Karpas-422 (cell line): ENCODE results near the gene UGP2. TPM values are rescaled to one million over a fixed set of nuclear protein-coding genes. Genes with fewer than 3 reads are reported as not detected.
"Not testable (repeated sequence)": the region's sequence is repeated elsewhere in the genome, so short reads cannot be mapped to it uniquely, and the experiment has no call there.

ENCODE experiments used
- DNase-seq: peaks from one replicate; pipeline ENCODE4 v3.0.0-alpha.2; 2015
- H2AFZ ChIP-seq: fragments of 200-600 bp; sonication (generic); 2 replicates; pipeline ENCODE4 v1.6.1; 2014; ENCODE audit warnings: antibody characterized with exemption, low read length, mixed read lengths
- H3K27ac ChIP-seq: fragments of 200-600 bp; sonication (generic); 2 replicates; pipeline ENCODE4 v1.5.1; 2014; ENCODE audit warnings: mild to moderate bottlenecking, low read length, moderate library complexity
- H3K27me3 ChIP-seq: fragments of 200-600 bp; sonication (generic); 2 replicates; pipeline ENCODE4 v1.6.1; 2014; ENCODE audit warnings: low read length, mixed read lengths
- H3K36me3 ChIP-seq: fragments of 200-600 bp; sonication (generic); 2 replicates; pipeline ENCODE4 v1.6.1; 2014; ENCODE audit warnings: low read length, mixed read lengths; ENCODE audit not compliant: insufficient read depth
- H3K4me1 ChIP-seq: fragments of 200-600 bp; sonication (generic); 2 replicates; pipeline ENCODE4 v1.6.1; 2014; ENCODE audit warnings: mild to moderate bottlenecking, low read length, mixed read lengths
- H3K4me2 ChIP-seq: fragments of 200-600 bp; sonication (generic); 2 replicates; pipeline ENCODE4 v1.6.1; 2014; ENCODE audit warnings: low read length, low read depth, mild to moderate bottlenecking; ENCODE audit not compliant: poor library complexity, severe bottlenecking
- H3K4me3 ChIP-seq: fragments of 200-600 bp; sonication (generic); 2 replicates; pipeline ENCODE4 v1.5.1; 2014; ENCODE audit warnings: mild to moderate bottlenecking, antibody characterized with exemption, low read length, mixed read lengths
- H3K79me2 ChIP-seq: fragments of 200-600 bp; sonication (generic); 2 replicates; pipeline ENCODE4 v1.6.1; 2014; ENCODE audit warnings: mild to moderate bottlenecking, low read length, mixed read lengths
- H3K9ac ChIP-seq: fragments of 200-600 bp; sonication (generic); 2 replicates; pipeline ENCODE4 v1.6.0; 2014; ENCODE audit warnings: low read length
- H3K9me2 ChIP-seq: fragments of 200-600 bp; sonication (generic), shearing (Covaris generic); replicated peaks from 2 replicates; pipeline ENCODE4 v1.6.0; 2014; ENCODE audit warnings: mild to moderate bottlenecking, low read length, moderate library complexity; ENCODE audit not compliant: insufficient read depth
- H3K9me3 ChIP-seq: fragments of 300-700, 200-600 bp; sonication (generic); 2 replicates; pipeline ENCODE4 v1.6.1; 2014; ENCODE audit warnings: low read length, mixed read lengths
- H4K20me1 ChIP-seq: fragments of 200-600 bp; sonication (generic); 2 replicates; pipeline ENCODE4 v1.6.1; 2014; ENCODE audit warnings: mild to moderate bottlenecking, antibody characterized with exemption, low read length, low read depth; ENCODE audit not compliant: insufficient read depth
- total RNA-seq: library from RNA; depleted of rRNA; stranded (reverse); fragments of >200 nt; shearing (Covaris generic); gene quantifications from 2 replicates; pipeline ENCODE4 v1.2.3, GENCODE V29; 2014; ENCODE audit warnings: low replicate concordance

Gene UGP2
- total RNA-seq, 1 experiment from 2014 or later, result 101 TPM

DNA sequence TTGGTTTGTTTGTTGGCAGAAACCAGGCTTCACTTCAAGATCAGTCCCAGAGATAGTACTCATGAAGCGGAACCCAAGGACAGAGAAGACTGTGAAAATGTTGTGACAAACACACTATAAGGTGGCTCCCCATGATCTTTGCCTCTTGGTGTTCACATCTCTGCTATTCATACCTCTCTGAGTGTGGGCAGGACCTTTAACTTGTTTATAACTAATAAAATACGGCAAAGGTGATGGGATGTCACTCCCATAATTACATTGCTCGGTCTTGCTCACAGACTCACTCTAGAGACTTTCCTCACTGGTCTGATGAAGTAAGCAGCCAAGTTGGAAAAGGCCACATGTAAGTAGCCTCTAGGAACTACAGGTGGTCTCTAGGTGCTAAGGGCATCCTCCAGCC, 30.6 kb upstream of the UGP2 start:
- Histone ChIP-seq H3K9me2 (no peaks in the 10 kb centered on the region), H4K20me1 (no peaks in the 10 kb centered on the region), H3K79me2 (no peaks in the 10 kb centered on the region), H3K27me3 (no peaks in the 10 kb centered on the region), H3K4me3 (no peak overlapping the region), H3K4me1 (no peaks in the 10 kb centered on the region), H3K4me2 (no peak overlapping the region), H2AFZ (no peak overlapping the region), H3K9ac (no peak overlapping the region), H3K27ac (no peak overlapping the region), H3K36me3 (no peaks in the 10 kb centered on the region), H3K9me3 (no peaks in the 10 kb centered on the region; the same call in 1 of the 2 replicates)
- DNase-seq, result no peak

DNA sequence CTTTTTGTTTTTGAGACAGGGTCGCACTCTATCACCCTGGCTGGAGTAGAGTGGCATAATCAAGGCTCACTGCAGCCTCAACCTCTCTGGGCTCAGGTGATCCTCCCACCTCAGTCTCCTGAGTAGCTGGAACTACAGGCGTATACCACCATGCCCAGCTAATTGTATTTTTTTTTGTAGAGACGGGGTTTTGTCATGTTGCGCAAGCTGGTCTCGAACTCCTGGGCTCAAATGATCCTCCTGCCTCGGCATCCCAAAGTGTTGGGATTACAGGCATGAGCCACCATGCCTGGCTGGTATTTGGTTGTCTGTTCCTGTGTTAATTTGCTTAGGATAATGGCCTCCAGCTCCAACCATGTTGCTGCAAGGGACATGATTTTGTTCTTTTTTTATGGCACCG, 29.8 kb upstream of the UGP2 start:
- H3K79me2 ChIP-seq, H3K27me3 ChIP-seq, H2AFZ ChIP-seq, H3K4me2 ChIP-seq, H3K4me1 ChIP-seq, H3K36me3 ChIP-seq, H4K20me1 ChIP-seq, H3K9ac ChIP-seq, H3K27ac ChIP-seq, DNase-seq, H3K4me3 ChIP-seq, H3K9me2 ChIP-seq, H3K9me3 ChIP-seq: not testable (repeated sequence)

DNA sequence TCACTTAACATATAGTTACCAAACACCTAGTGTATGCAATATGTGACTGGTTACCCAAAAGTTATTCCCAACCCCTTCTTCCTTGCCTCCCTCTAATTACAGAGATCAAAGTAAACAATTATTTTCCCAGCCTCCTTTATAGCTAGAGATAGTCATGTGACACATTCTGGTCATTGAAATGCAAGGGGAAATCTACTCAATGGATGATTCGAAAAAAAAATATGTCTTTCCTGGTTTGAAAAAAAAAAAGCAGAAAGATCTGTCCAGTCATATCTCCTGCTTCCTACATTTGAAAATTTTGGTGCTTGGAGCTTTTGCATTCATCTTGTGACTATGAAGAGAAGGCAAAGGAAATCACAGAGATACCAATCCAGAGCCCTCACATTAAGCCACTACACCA, 27.6 kb upstream of the UGP2 start:
- no peaks in the 10 kb centered on the region for H3K79me2 ChIP-seq
- no peak overlapping the region for H3K27ac ChIP-seq
- no peaks in the 10 kb centered on the region for H3K36me3 ChIP-seq
- H3K9me3 ChIP-seq, result no peaks in the 10 kb centered on the region
- no peak overlapping the region for H3K9ac ChIP-seq
- H3K27me3 ChIP-seq, result no peaks in the 10 kb centered on the region
- DNase-seq, result no peak
- no peak overlapping the region for H3K4me2 ChIP-seq
- no peaks in the 10 kb centered on the region for H3K9me2 ChIP-seq
- H4K20me1 ChIP-seq, result no peaks in the 10 kb centered on the region
- H2AFZ ChIP-seq, result no peak overlapping the region
- H3K4me3 ChIP-seq, result no peak overlapping the region
- H3K4me1 ChIP-seq, result peaks cover 22% of the 10 kb centered on the region

GRCh38 chr2:63817382-63817781, 24.3 kb upstream of the UGP2 start:
- H3K9me2 ChIP-seq, result no peaks in the 10 kb centered on the region
- no peak overlapping the region for H3K9ac ChIP-seq
- peaks cover 25% of the 10 kb centered on the region for H3K4me1 ChIP-seq
- peak overlapping the region; percentile 48 for H3K4me2 ChIP-seq
- H3K27ac ChIP-seq, result no peak overlapping the region
- H3K79me2 ChIP-seq, result no peaks in the 10 kb centered on the region
- H3K4me3 ChIP-seq, result no peak overlapping the region
- no peaks in the 10 kb centered on the region for H3K36me3 ChIP-seq
- H3K9me3 ChIP-seq, result no peaks in the 10 kb centered on the region
- H3K27me3 ChIP-seq, result no peaks in the 10 kb centered on the region
- H2AFZ ChIP-seq, result no peak overlapping the region
- H4K20me1 ChIP-seq, result no peaks in the 10 kb centered on the region
- DNase-seq, result peak; percentile 66

- Histone ChIP-seq H3K9me3 (no peaks in the 10 kb centered on the region), H4K20me1 (no peaks in the 10 kb centered on the region), H3K9ac (no peak overlapping the region), H3K4me1 (peaks cover 34% of the 10 kb centered on the region), H3K79me2 (no peaks in the 10 kb centered on the region), H3K27ac (no peak overlapping the region), H3K9me2 (no peaks in the 10 kb centered on the region), H2AFZ (no peak overlapping the region), H3K4me2 (no peak overlapping the region), H3K4me3 (no peak overlapping the region), H3K36me3 (no peaks in the 10 kb centered on the region), H3K27me3 (no peaks in the 10 kb centered on the region)
- DNase-seq, result no peak
Measured at GRCh38 chr2:63818271-63818670, 23.4 kb upstream of the UGP2 start.

- Histone ChIP-seq H3K9me2 (no peaks in the 10 kb centered on the region), H3K9ac (no peak overlapping the region), H3K4me1 (peaks cover 41% of the 10 kb centered on the region), H2AFZ (no peak overlapping the region), H3K36me3 (no peaks in the 10 kb centered on the region), H3K27me3 (no peaks in the 10 kb centered on the region), H4K20me1 (no peaks in the 10 kb centered on the region), H3K9me3 (no peaks in the 10 kb centered on the region), H3K27ac (no peak overlapping the region), H3K4me2 (no peak overlapping the region), H3K4me3 (no peak overlapping the region), H3K79me2 (no peaks in the 10 kb centered on the region)
- DNase-seq, result no peak
Measured at GRCh38 chr2:63819256-63819655, 22.4 kb upstream of the UGP2 start.

DNA sequence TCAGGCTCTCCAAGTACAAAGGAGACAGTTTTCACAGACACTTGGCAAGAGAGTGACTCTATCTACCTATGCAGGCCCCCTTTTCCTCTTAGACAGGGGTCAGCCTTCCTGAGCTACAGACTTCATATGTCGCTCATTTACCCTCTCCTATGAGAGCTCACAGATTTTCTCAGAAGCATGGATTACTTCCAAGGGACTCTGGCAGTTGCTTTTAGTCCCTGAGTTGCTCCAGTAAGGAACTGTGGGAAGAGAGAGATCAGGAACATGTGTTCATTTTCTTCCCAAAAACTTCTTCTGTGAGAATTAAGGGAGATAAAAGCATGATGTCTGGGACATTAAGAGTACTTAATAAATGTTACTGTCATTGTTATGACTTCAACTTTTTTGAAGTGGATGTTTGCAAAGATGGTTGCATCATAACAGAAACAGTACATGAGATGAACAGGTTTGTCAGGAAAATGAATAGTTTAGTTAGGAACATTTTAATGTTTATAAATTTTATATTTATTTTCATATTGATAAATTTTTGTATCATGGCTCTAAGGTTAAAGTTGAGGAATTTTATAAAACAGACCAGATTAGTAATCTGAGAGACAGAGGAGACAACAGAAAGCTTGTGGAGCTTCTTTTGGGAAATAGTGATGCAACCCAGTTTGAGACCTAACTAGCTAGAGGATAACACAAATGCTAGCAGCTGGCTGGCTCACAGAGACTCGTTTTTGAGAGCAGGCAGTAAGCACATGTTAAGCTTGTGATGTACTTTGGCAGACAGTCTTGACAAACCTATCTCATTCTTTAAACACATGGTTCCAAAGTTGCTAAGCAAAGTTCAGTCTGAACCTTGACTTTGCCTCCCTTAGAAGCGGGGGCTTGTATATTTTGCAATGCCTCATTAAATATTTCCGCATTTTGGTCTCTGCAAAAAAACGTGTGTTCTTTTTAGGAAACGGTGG, 21.7 kb upstream of the UGP2 start:
- no peak overlapping the region for H3K4me3 ChIP-seq
- H3K27ac ChIP-seq, result no peak overlapping the region
- H2AFZ ChIP-seq, result no peak overlapping the region
- H3K9me3 ChIP-seq, result no peaks in the 10 kb centered on the region
- no peaks in the 10 kb centered on the region for H3K36me3 ChIP-seq
- H3K27me3 ChIP-seq, result no peaks in the 10 kb centered on the region
- no peak overlapping the region for H3K4me2 ChIP-seq
- no peak for DNase-seq
- no peaks in the 10 kb centered on the region for H3K9me2 ChIP-seq
- H3K4me1 ChIP-seq, result peaks cover 41% of the 10 kb centered on the region
- H3K9ac ChIP-seq, result no peak overlapping the region
- no peaks in the 10 kb centered on the region for H4K20me1 ChIP-seq
- no peaks in the 10 kb centered on the region for H3K79me2 ChIP-seq

DNA sequence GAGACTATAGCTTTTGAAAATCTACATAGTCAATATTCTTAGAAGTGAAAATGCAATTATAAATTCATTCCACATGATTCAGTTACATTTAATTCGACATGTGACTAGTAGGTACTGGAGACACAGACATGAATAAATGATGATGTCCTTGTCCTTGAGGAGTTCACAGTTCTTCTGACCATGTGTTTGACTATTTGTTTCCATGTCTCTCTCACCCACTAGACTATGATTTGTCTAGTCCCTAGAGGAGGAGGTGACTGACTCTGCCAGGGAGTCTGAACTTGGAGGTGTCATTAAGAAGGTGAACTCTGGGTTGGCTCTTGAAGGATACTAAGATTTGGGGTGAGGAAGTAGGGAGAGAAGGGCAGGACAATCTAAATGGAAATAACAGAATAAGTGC, 20.7 kb upstream of the UGP2 start:
- Histone ChIP-seq H4K20me1 (no peaks in the 10 kb centered on the region), H3K36me3 (no peaks in the 10 kb centered on the region), H2AFZ (no peak overlapping the region), H3K79me2 (no peaks in the 10 kb centered on the region), H3K9ac (no peak overlapping the region), H3K9me3 (no peaks in the 10 kb centered on the region), H3K4me2 (no peak overlapping the region), H3K27ac (no peak overlapping the region), H3K4me1 (peaks cover 41% of the 10 kb centered on the region), H3K27me3 (no peaks in the 10 kb centered on the region), H3K4me3 (no peak overlapping the region), H3K9me2 (no peaks in the 10 kb centered on the region)
- DNase-seq, result no peak
